Left colon (tissue), 2 donors: ENCODE data around the gene KCNK1. TPM values are rescaled to one million over a fixed set of nuclear protein-coding genes. Genes with fewer than 3 reads are reported as not detected.

Experiments used
- ATAC-seq: fragments of 200-7000 bp; cut with Tn5 transposase; one replicate; pipeline ENCODE4 v1.9.1; 2020; ENCODE audit warnings: mild to moderate bottlenecking, moderate library complexity
- DNase-seq, 2 donors: peaks; one replicate each; pipeline ENCODE4 v3.0.0-alpha.2; 2020
- intact Hi-C, 2 donors: fragments of 100-400 bp; cut with DNase I in 1 of 2; cut with micrococcal nuclease in 1 of 2; formaldehyde crosslinking; loops; one replicate each; pipeline versions ENCODE4 v1.11.2 to v1.14.0; 2022; cut with DNase I, micrococcal nuclease
- microRNA-seq, 2 donors: library from miRNA; unstranded; fragments of <30 nt; microRNA quantifications; one replicate each; pipeline versions ENCODE4 v1.1.0 to v1.2.0, GENCODE V29; 2020
- total RNA-seq, 2 donors: library from RNA; stranded (reverse); fragmentation: NEBNext Ultra II Directional; extraction: Animal tissue kit (Norgen Biotek cat#: 25700); gene quantifications; one replicate each; pipeline ENCODE4 v1.2.1, GENCODE V29; 2021
- donor health status: DM: no; HTN: no; CAD: no.
- donor health status: DM: yes; HTN: yes; CAD: no.

KCNK1 gene
- total RNA-seq, 2 donors from 2014 or later = 56.5 to 61.4 TPM

GRCh38 chr1:233719655-233720341 lies 105.9 kb downstream of the KCNK1 start:
- ATAC-seq (no peak), DNase-seq (no peak)
- intact Hi-C loops = no loop called here

GRCh38 chr1:233721004-233721595 lies 107.2 kb downstream of the KCNK1 start:
- DNase-seq (no peak), ATAC-seq (no peak)
- intact Hi-C loops = no loop called here

Small RNA genes lying within 50 kb of the gene (microRNA-seq; reads per million reads assigned to microRNA genes)
- gene MIR4427 = 0 to 0.53 reads per million in 2 donors
